ENCODE data around the gene CDADC1.

Gene CDADC1

DNA sequence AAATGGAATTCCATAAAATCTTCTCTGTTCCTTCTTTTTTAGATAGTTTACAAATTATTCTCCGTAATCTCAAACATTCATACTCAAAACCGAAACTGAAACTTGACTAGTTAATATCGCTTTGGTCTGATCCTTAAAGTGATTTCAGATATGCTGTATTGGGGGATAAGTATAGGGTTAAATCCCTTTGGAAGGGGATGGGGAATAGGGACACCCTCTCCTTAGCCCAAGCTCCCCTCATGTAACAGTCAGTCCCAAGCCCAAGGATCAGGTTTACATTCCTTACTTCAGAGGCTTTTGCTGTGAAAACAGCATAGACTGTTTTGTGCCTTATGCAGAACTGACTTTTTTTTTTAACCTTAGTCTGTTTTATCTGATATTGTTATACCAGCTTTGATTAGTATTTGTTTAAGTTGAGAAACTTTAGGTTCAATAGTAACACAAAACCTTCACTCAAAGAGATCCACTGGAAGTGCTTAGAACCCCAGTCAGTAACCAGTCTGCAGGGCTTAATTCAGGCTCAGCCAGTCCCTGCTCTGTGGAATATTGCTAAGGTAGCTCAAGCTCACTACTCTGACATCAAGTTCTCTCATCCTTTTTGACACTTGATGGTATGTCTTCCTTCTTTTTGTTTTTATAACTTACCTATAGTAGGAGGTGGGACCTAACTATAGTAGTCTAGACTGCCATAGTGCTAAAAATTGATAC is 10.5 kb downstream of the CDADC1 start:
- ATAC-seq = no peak
- no peak for TF ChIP-seq TCF4 (CRISPR knock-in tag; IDR thresholded peaks at IDR 0.05; ENCODE audit: borderline replicate concordance)
- TF ChIP-seq BACH2 (CRISPR knock-in tag; IDR thresholded peaks at IDR 0.05; ENCODE audit: borderline replicate concordance) = no peak
- TF ChIP-seq ARNTL (CRISPR knock-in tag; IDR thresholded peaks at IDR 0.05; ENCODE audit: borderline replicate concordance, low read depth) = no peak
- TF ChIP-seq, protein P1, sequence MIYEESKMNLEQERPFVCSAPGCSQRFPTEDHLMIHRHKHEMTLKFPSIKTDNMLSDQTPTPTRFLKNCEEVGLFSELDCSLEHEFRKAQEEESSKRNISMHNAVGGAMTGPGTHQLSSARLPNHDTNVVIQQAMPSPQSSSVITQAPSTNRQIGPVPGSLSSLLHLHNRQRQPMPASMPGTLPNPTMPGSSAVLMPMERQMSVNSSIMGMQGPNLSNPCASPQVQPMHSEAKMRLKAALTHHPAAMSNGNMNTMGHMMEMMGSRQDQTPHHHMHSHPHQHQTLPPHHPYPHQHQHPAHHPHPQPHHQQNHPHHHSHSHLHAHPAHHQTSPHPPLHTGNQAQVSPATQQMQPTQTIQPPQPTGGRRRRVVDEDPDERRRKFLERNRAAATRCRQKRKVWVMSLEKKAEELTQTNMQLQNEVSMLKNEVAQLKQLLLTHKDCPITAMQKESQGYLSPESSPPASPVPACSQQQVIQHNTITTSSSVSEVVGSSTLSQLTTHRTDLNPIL (CRISPR knock-in tag; IDR thresholded peaks at IDR 0.05; ENCODE audit: low read depth) = no peak
- no peak for TF ChIP-seq ZNF8 (CRISPR knock-in tag; IDR thresholded peaks at IDR 0.05)
- no peak for TF ChIP-seq ESRRG (CRISPR knock-in tag; IDR thresholded peaks at IDR 0.05)
- TF ChIP-seq ZNF565 (CRISPR knock-in tag; conservative IDR thresholded peaks at IDR 0.05; ENCODE audit: low read depth) = no peak
- no peak for TF ChIP-seq ZFP3 (CRISPR knock-in tag; IDR thresholded peaks at IDR 0.05)

DNA sequence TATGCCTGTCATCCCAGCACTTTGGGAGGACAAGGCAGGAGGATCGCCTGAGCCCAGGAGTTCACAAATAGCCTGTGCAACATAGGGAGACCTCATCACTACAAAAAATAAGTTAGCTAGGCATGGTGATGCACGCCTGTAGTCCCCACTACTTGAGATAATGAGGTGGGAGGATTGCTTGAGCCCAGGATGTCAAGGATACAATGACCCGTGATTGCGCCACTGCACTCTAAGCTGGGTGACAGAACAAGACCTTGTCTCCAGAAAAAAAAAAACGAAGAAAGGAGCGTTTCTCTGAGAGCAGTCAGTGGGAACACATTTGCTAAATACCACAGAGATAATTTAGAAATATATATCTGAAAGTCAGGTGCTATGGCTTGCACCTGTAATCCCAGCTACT is 11.9 kb downstream of the CDADC1 start:
- TF ChIP-seq, protein P2, sequence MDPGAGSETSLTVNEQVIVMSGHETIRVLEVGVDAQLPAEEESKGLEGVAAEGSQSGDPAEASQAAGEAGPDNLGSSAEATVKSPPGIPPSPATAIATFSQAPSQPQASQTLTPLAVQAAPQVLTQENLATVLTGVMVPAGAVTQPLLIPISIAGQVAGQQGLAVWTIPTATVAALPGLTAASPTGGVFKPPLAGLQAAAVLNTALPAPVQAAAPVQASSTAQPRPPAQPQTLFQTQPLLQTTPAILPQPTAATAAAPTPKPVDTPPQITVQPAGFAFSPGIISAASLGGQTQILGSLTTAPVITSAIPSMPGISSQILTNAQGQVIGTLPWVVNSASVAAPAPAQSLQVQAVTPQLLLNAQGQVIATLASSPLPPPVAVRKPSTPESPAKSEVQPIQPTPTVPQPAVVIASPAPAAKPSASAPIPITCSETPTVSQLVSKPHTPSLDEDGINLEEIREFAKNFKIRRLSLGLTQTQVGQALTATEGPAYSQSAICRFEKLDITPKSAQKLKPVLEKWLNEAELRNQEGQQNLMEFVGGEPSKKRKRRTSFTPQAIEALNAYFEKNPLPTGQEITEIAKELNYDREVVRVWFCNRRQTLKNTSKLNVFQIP (CRISPR knock-in tag; IDR thresholded peaks at IDR 0.05; ENCODE audit: borderline replicate concordance, low read depth) = no peak
- TF ChIP-seq OSR1 (CRISPR knock-in tag; IDR thresholded peaks at IDR 0.05) (no peak), PPARA (CRISPR knock-in tag; IDR thresholded peaks at IDR 0.05; ENCODE audit: borderline replicate concordance) (no peak)
- no peak for ATAC-seq

DNA sequence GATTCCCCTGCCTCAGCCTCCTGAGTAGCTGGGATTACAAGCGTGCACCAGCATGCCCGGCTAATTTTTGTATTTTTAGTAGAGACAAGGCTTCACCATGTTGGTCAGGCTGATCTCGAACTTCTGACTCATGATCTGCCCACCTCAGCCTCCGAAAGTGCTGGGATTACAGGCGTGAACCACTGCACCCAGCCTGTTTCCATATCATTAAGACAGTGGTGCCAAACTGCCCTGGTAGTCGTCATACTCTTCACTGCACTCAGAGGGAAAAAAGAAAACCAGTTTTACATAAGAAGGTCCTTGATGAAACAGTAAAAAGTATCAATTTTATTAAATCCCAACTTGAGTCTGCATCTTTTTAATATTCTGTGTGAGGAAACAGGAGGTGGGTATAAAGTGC is 14.9 kb downstream of the CDADC1 start:
- TF ChIP-seq, protein P3, sequence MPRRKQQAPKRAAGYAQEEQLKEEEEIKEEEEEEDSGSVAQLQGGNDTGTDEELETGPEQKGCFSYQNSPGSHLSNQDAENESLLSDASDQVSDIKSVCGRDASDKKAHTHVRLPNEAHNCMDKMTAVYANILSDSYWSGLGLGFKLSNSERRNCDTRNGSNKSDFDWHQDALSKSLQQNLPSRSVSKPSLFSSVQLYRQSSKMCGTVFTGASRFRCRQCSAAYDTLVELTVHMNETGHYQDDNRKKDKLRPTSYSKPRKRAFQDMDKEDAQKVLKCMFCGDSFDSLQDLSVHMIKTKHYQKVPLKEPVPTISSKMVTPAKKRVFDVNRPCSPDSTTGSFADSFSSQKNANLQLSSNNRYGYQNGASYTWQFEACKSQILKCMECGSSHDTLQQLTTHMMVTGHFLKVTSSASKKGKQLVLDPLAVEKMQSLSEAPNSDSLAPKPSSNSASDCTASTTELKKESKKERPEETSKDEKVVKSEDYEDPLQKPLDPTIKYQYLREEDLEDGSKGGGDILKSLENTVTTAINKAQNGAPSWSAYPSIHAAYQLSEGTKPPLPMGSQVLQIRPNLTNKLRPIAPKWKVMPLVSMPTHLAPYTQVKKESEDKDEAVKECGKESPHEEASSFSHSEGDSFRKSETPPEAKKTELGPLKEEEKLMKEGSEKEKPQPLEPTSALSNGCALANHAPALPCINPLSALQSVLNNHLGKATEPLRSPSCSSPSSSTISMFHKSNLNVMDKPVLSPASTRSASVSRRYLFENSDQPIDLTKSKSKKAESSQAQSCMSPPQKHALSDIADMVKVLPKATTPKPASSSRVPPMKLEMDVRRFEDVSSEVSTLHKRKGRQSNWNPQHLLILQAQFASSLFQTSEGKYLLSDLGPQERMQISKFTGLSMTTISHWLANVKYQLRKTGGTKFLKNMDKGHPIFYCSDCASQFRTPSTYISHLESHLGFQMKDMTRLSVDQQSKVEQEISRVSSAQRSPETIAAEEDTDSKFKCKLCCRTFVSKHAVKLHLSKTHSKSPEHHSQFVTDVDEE (CRISPR knock-in tag; IDR thresholded peaks at IDR 0.05) = no peak
- TF ChIP-seq GLIS3 (CRISPR knock-in tag; IDR thresholded peaks at IDR 0.05) (no peak), ARNTL (CRISPR knock-in tag; IDR thresholded peaks at IDR 0.05; ENCODE audit: borderline replicate concordance, low read depth) (no peak), ZFP3 (CRISPR knock-in tag; IDR thresholded peaks at IDR 0.05) (no peak), CSDC2 (CRISPR knock-in tag; IDR thresholded peaks at IDR 0.05) (no peak), ZNF565 (CRISPR knock-in tag; conservative IDR thresholded peaks at IDR 0.05; ENCODE audit: low read depth) (no peak), ZC3H10 (CRISPR knock-in tag; IDR thresholded peaks at IDR 0.05) (no peak), ESRRG (CRISPR knock-in tag; IDR thresholded peaks at IDR 0.05) (no peak), ZNF70 (CRISPR knock-in tag; IDR thresholded peaks at IDR 0.05) (no peak), TCF4 (CRISPR knock-in tag; IDR thresholded peaks at IDR 0.05; ENCODE audit: borderline replicate concordance) (no peak), RARB (CRISPR knock-in tag; IDR thresholded peaks at IDR 0.05) (no peak), PPARA (CRISPR knock-in tag; IDR thresholded peaks at IDR 0.05; ENCODE audit: borderline replicate concordance) (no peak), TOX (CRISPR knock-in tag; IDR thresholded peaks at IDR 0.05; ENCODE audit: borderline replicate concordance) (no peak)
- TF ChIP-seq, protein P4, sequence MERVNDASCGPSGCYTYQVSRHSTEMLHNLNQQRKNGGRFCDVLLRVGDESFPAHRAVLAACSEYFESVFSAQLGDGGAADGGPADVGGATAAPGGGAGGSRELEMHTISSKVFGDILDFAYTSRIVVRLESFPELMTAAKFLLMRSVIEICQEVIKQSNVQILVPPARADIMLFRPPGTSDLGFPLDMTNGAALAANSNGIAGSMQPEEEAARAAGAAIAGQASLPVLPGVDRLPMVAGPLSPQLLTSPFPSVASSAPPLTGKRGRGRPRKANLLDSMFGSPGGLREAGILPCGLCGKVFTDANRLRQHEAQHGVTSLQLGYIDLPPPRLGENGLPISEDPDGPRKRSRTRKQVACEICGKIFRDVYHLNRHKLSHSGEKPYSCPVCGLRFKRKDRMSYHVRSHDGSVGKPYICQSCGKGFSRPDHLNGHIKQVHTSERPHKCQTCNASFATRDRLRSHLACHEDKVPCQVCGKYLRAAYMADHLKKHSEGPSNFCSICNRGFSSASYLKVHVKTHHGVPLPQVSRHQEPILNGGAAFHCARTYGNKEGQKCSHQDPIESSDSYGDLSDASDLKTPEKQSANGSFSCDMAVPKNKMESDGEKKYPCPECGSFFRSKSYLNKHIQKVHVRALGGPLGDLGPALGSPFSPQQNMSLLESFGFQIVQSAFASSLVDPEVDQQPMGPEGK (CRISPR knock-in tag; IDR thresholded peaks at IDR 0.05; ENCODE audit: borderline replicate concordance) = no peak
- TF ChIP-seq, protein P1 (CRISPR knock-in tag; IDR thresholded peaks at IDR 0.05; ENCODE audit: low read depth) = no peak
- TF ChIP-seq, protein P5, sequence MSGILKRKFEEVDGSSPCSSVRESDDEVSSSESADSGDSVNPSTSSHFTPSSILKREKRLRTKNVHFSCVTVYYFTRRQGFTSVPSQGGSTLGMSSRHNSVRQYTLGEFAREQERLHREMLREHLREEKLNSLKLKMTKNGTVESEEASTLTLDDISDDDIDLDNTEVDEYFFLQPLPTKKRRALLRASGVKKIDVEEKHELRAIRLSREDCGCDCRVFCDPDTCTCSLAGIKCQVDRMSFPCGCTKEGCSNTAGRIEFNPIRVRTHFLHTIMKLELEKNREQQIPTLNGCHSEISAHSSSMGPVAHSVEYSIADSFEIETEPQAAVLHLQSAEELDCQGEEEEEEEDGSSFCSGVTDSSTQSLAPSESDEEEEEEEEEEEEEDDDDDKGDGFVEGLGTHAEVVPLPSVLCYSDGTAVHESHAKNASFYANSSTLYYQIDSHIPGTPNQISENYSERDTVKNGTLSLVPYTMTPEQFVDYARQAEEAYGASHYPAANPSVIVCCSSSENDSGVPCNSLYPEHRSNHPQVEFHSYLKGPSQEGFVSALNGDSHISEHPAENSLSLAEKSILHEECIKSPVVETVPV (CRISPR knock-in tag; IDR thresholded peaks at IDR 0.05) = no peak
- TF ChIP-seq, protein P2 (CRISPR knock-in tag; IDR thresholded peaks at IDR 0.05; ENCODE audit: borderline replicate concordance, low read depth) = no peak
- ATAC-seq = no peak
